Hypothalamus (tissue), 51 donors: ENCODE results near the gene MRPL14.

Experiments
- DNase-seq, 51 donors: peaks; one replicate each; lab custom pipeline; 2025; lab: John Stamatoyannopoulos, UW

Gene MRPL14

DNA sequence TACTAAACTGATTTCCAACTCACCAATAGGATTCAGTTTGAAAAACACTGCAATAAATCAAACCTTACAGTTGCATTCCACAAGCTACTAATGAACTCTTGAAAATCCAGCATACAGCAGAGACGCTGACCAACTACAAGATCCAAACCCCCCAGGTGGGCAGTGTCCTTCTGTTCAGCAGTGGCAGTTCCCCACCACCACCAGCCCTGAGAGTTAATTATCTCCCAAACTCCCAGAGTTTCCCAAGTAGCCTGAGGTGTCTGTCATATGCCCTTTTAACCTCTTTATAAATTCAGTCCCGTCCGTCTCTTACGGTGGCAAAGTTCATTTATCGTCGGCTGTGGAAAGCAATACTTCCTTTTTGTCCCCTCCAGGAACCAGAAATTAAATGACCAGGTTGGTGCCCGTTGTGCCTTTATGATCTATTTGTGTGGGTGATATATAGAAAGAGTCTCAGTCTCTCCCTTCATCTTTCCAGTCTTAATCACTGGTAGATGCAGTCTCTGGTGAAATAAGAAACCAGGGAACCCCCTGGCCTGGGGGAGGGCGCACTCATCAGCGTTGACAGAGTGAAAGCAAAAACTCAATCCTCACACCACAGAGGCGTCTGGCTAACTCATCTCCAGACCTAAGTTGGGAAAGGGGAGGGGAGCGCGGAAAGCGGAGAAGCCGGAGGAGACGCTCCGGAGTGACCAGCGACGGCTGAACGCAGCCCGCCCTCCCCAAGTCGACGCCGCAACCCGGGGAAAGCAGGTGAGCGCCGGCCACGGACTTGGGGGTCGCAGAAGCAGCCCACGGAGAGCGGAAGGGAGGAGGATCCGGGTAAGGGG, 717 bp downstream of the MRPL14 start:
- DNase-seq, result peak in 15 of 51 donors; percentile 16 to 62 (median 36)

DNA sequence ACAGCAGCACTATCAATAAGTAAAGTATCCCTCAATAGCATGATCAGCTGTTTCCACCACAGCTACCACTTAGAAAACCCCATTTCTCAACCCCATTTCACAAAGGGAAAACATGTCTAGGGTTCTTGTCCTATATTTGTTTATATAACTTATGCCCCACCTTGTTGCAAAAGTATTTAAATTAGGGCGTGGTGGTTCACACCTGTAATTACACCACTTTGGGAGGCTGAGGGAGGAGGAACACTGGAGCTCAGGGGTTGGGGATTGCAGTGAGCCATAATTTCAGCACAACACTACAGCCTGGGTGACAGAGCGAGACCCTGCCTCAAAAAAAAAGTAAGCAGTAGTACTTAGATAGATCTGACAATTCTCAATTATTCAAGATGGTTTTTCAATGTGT, 3.7 kb downstream of the MRPL14 start:
- no peak for DNase-seq

DNA sequence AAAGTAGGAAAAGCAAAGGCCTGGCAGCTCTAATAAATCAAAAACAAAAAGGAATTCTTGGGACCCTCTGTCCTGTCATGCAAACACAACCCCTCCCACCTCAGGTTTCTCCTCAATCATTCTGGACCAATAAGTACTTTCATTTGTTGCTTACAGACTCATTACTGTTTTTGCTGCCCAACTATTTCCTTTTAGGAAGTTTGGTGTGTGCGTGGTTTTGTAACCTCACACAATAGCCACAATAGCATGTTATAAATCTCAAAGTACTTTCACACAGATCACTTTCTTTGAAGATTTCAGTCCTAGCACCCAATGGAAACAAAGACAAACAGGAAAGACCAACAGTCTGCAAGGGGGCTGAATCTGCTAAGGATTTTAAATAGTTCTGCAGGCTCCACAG, 4.5 kb downstream of the MRPL14 start:
- DNase-seq, result no peak

DNA sequence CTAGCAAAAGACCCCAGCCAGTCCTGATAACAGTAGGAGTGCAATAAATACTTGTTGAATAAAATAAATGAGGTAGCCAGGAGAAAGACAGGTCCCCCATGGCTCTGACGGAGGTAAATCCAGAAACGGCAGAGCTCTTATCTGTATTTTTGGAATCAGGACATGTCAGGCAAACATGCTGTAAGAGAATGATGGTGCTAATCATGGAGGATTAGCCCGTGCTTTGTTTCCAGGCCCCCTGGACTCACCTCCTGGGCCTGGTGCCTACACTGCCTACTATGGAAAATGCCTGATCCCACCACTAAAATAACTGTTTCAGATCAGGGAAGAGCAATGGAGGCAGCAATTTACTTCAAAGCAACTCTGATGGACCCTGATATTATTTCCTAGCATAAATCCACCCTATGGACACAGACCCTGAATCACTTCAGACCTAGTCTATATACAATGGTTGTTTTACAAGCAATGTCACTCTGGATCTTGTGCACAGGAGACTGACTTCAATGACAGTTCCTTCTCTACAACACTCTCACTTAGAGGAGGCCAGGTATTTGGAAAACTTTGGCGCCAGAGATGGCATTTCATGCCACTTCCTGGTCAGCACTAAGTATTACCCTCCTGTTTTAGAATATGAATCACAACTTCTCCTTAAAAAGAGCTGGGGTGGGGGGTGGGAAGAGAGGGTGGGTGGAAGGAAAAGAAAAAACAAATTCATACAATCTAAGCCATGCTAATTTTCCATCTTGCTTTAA, 6.4 kb downstream of the MRPL14 start:
- no peak for DNase-seq

DNA sequence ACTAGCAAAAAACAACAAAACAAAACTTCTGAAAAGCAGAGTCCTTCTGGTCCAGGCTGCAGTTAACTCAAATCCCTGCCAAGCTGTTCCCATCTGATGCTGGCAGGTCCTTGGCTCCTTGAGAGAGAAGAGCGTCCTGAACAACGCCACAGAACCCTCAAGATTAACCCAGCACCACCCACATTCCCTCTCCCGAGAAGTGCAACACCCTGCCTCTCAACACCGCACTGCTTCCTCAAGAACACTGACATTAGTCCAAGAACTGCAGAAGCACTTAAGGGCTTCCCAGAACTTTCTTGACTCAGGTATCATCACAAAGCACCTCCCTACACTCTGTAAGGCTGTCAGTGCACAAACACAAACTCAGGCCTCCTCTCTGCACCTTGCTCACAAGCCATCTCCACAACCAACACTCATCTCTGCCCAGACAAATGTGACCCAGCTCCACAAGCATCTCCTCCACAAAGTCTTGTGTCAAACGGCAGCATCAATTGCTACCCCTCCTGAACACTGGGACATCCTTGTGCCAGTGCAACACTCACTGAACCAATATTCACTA, 7.5 kb downstream of the MRPL14 start:
- no peak for DNase-seq

DNA sequence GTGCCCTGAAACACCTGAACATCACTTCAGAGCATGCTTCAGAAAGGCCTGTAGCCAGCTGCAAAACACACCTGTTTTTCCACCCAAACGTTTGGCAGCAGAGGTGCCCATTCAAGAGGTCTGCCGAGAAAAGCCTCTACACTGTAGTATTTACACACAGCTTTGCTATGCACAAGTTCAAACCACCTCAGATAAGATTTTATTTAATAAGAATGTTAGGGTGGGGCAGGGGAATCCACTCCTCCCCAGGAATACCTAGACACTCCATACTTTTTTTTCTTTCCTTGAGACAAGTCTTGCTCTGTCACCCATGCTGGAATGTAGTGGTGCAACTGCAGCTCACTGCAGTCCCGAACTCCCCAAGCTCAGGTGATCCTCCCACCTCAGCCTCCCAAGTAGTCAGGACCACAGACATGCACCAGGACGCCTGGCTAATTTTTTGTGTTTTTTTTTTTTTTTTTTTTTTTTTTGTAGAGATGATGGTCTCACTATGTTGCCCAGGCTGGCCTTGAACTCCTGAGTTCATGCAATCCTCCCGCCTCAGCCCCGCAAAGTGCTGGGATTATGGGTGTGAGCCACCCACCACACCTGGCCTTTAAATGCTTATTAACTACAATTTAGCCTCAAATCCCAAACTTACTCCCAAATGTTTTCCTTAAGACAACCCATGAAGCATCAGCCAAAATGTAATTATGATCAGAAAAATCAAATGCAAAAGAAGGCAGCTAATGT, 9.7 kb downstream of the MRPL14 start:
- DNase-seq, result no peak

DNA sequence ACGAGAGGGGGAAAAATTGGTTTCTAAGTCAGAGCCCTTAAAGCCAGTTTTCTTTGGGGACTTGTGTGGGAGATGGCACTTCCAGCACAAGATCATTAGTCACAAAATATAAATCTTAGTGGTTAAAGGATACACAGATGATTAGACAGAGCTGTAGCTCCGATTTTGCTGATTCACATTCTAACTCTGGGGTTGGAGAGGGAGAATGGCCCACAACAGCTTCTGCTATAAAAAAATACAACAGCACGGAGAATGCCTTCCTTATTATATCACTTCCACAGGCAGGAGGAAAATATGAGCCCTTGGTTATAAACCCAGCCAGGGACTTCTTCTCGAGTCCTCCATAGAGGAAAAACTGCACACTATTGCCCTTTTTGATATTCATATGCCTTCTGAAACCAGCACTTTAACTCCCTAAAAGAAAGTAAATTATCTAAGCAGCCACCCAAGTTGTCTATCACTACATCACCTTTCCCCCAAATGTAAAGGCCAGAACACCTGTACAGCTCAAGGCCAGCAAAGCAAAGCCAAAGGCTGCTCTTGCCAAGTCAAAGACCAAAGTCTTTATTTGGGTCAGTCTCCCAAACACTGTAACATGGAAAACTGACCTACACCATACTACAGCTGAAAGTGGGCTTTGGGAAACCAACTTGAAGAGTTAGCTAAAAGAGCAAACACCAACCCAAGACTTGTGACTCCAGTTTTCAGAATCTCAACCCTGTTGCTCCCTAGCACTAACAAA, 10.4 kb downstream of the MRPL14 start:
- DNase-seq, result no peak

DNA sequence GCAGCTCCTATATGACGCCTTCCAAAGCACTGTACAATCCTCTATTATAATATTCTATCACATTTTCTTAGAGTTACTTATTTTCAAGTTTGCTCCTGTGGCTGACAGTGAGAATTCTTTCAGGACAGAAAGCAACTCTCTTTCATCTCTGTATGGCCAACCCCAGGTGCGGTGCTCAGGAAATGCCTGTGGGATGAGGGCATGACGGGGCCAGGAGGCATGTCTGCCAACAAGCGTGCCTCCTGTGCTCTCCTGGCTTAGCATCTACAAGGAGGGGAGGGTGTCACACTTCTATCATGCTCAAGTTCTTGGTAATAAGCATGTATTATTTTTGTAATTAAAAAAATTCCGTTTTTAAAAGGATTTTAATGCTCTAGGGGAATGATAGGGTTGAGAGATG, 11.4 kb downstream of the MRPL14 start:
- no peak for DNase-seq

DNA sequence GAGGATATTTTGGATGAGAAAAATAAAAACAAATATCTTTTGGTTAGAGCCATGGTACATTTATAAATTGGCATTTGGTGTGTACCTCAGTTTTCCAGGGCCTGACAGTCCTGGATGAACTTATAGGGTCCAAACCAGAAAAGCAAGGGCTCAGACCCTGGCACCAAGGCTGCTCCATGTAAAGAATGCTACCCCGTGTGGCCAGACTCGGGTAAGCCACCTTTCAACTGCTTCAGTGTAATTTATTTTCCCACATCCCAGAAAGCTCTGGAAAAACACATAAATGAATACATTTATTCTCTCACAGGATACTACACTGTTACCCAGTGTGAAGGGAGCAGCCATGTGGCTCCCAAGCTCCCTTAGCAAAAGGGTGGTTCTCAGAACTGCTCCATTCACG, 13.8 kb downstream of the MRPL14 start:
- no peak for DNase-seq

DNA sequence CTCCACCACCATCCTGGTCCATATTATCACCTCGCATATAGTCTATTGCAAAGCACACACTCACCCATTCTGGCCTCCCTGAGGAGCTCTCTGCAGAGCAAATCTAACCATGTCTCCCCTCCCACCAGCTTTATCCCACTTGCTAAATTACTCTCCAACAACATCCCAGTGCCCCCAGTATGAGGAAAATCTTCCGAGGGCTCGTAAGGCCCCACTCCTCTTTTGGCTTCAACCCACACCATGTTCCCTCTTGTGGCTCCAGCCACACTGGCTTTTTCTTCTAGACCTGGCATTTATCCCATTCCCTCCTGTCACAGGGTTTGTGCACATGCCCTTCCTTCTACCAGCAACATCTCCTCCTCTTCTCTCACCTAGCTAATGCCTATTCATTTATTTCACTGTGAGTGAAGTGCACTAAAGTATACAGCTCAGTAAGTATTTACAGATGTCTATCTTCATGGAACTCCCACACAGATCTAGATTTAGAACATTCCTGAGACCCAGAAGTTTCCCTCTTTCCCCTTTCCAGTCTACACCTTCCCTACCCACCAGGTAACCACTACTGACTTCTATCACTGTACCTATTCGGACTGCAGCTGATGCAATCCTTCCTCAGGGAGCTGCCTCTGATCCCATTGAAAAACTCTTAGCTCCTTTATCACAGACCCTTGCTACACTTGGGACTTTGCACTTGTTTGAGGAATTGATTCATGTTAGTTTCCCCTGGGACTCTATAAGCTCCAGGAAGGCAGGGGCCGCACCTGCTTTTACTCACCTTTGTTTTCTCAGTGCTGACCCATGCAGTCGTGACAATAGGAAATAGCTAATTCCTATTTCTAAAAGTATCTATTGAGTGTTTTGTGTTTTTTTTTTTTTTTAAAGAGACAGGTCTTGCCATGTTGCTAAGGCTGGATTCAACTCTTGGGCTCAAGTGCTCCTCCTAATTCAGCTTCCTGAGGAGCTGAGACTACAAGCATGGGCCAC, 15.5 kb downstream of the MRPL14 start:
- no peak for DNase-seq

DNA sequence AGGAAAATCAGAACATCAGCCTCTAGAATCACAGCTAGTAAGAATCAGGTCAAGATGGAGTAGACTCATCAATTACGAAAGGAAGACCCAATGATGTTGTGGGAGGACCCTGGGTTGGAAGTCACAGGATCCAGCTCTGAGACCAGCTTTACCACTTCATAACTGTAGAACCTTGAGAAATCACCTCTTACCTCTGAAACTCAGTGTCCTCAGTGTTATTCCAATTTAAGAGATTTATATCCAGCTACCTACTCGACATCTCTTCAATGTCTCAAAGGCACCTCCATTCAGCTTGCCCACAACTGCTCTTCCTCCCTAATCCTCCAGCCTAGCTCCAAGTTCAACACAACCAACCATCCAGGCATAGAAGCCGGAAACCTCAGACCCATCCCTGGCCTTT, 16.3 kb downstream of the MRPL14 start:
- DNase-seq, result no peak

DNA sequence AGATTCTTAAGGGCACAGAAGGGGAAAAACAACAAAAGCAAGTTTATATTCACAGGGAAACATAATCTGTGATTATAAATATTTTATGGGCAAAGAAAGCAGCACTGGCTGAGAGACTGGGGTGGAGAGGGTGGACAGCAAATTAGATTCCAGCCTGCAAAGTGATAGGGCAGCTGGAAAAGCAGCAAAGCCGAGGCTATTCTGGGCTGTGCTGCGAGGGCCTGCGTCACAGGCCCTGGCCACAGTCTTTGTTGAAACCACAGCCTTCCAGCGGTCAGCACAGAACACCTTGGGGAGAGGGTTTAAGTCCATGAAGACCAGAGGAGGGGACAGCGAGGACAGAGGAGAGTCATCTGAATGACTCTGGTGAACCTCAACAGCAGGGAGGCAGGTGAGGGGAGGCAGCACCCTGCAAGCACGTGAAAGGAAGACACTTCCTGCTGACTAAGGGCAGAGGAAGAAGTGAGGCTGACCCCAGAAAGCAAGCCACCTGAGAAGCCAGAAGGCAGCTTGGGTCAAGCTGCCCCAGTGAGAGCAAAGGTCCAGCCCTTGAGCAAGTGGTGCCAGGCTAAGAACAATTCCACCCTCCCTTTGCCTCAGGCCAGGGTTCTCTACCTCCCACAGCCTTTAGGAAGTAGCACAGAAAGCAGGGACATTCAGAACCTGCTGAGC, 17.1 kb downstream of the MRPL14 start:
- no peak for DNase-seq

DNA sequence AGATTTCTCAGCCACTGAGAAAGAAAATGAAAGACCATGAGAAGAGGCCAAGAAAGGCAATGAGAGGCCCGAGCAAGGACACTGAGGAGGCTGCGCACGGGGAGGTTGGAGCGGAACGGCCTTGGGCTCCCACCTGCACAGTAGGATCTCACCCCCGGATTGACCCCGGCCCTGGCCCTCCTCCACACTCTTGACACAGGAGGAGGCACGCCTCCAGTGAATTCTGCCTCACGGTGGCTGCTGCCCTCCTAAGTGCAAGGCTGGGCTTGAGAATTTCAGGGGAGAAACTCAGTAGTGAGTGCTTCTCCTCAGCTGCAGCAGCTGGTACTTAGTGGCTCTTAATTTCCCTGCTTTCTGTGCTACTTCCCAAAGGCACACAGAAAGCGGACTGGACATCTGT, 18.0 kb downstream of the MRPL14 start:
- no peak for DNase-seq

DNA sequence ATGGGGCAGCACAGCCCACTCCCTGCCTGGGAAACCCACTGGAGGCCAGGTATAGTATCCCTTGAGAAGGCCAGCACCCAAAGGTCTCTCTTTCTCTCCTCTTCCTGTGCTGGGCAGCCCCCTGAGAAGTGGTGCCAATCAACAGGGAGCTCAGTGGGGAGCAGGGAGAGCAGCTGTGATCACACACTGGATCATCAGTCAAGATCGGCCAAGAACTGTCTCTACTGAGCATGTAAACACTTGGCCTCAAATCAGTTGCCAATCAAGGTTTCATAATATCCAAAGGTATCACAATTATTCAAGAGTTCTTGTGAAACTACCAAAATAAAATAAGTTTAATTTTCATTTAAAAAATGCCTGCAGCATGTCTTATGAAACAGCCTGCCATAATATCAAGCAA, 18.8 kb downstream of the MRPL14 start:
- no peak for DNase-seq

DNA sequence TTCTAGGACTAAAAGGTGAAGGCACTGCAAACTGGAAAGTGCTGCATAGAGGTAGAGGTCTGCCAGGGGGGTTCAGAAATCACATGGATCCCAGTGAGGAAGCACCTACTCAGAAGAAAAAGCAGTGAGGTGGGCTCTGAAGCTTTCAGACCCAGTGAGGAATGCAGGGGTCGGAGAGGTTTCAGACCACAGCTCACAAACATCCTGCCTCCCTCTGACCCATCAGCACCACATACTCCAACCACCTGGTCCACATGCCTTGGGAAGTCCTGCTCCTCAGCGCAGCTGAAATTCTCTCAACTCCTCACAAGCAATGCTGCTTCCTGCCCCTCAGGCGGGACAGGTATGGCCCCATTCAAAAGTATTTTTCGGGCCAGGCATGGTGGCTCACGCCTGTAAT, 20.2 kb downstream of the MRPL14 start:
- no peak for DNase-seq

DNA sequence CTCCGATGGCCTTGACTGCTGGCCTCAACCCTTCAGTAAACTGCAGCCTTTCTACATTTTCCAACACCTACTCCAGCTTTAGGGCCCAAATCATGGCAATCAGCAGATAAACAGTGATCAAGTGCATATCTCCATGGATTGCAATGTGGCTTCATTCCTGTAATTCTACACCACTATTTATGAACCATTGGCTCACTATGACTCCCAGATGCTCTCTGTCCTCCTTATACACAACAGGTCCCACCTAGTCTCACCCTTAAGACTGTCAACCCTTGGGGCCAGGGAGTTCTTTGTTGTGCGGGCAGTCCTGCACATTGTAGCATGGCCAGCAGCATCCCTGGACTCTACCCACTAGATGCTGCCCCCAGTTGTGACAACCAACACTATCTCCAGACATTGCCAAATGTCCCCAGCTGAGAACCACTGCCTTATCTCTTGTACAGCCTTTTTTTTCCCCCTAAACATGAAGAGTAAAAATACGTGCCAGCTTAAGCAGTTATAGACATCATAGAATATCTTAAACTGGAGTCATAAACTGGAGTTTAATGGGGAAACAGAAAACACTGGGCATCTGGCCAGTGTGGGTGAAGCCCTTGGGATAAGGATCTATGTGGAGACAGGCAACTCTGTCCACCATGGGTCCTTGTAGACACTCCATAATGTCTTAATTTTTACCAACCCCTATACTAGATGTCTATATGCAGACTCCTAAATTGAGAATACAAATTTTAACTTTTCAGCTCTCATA, 21.1 kb downstream of the MRPL14 start:
- DNase-seq, result no peak

DNA sequence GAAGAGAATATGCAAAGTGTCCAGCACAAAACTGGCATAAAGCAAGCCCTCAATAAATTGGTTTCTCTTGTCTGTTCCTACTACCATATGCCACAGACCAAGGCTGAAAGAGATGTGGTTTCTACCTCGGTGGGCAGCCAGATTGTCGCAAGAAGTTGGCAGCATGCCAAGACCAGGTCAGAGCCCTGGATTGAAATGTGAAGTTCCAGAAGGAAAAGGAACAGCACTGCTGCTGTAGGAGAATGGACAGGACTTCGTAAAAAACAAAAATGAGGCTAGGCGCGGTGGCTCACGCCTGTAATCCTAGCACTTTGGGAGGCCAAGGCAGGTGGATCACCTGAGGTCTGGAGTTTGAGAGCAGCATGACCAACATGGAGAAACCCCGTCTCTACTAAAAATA, 22.1 kb downstream of the MRPL14 start:
- DNase-seq, result peak in 5 of 51 donors; percentile 8 to 17 (median 8)

DNA sequence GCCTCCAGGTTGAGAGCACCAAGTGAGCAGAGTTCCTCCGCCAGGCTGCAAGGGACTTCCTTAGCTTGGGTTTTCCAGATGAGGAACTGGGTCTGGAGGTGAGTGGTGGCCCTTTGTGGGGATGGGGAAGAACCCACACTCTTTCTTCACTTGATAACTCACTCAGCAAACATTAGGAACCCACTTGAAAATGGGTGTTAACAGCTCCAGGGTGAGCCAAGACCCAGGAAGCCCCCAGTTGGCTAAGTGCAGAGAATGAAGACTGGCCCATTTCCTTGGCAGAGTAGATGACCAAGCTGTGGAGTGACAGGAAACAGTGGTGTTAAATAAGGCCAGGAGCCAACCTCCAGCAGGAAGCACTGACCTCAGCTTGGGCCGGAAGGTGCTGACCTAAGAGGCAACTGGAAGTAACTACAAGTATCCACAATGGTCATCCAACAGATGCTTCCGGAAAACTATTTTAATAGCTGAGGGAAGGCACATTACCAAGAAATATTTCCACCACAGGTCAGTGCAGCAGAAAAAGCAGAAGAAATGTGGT, 22.7 kb downstream of the MRPL14 start:
- DNase-seq, result peak in 12 of 51 donors; percentile 5 to 27 (median 20)
